ENCODE data around the gene CCNQ.

The CCNQ gene

GRCh38 chrX:153637121-153638040 lies 38.4 kb upstream of the CCNQ start:
- no peak for DNase-seq

GRCh38 chrX:153636716-153637115 lies 37.8 kb upstream of the CCNQ start:
- DNase-seq = no peak

- peak in 1 of 2 experiments; percentile 69 for DNase-seq
Observed at GRCh38 chrX:153635788-153636668, 37.1 kb upstream of the CCNQ start.

GRCh38 chrX:153635388-153635787 lies 36.4 kb upstream of the CCNQ start:
- DNase-seq = peak in 1 of 2 experiments; percentile 28

- no peak for DNase-seq
Observed at GRCh38 chrX:153634832-153635231, 35.9 kb upstream of the CCNQ start.

GRCh38 chrX:153634236-153634635 lies 35.3 kb upstream of the CCNQ start:
- no peak for DNase-seq

GRCh38 chrX:153633607-153634180 lies 34.8 kb upstream of the CCNQ start:
- no peak for DNase-seq

- no peak for DNase-seq
Observed at GRCh38 chrX:153633048-153633447, 34.1 kb upstream of the CCNQ start.

GRCh38 chrX:153632595-153632946 lies 33.6 kb upstream of the CCNQ start:
- DNase-seq = no peak

GRCh38 chrX:153631907-153632594 lies 33.1 kb upstream of the CCNQ start:
- no peak for DNase-seq

GRCh38 chrX:153631346-153631745 lies 32.4 kb upstream of the CCNQ start:
- no peak for DNase-seq

GRCh38 chrX:153628665-153629064 lies 29.7 kb upstream of the CCNQ start:
- no peak for DNase-seq

- DNase-seq = peak in 1 of 2 experiments; percentile 53
Observed at GRCh38 chrX:153628129-153628528, 29.2 kb upstream of the CCNQ start.

- no peak for DNase-seq
Observed at GRCh38 chrX:153627675-153628111, 28.8 kb upstream of the CCNQ start.

GRCh38 chrX:153626863-153627674 lies 28.1 kb upstream of the CCNQ start:
- no peak for DNase-seq

- DNase-seq = no peak
Observed at GRCh38 chrX:153626025-153626633, 27.2 kb upstream of the CCNQ start.

GRCh38 chrX:153625271-153626024 lies 26.5 kb upstream of the CCNQ start:
- no peak for DNase-seq

- no peak for DNase-seq
Observed at GRCh38 chrX:153624196-153625091, 25.5 kb upstream of the CCNQ start.

- DNase-seq = no peak
Observed at GRCh38 chrX:153623310-153624029, 24.5 kb upstream of the CCNQ start.

Measured in NCI-H524 (cell line).